ENCODE data around the gene DPPA5.

DPPA5 gene

GRCh38 chr6:73342174-73342573 lies 11.9 kb downstream of the DPPA5 start (continued):
- no peak for TF ChIP-seq ISL1 (CRISPR knock-in tag; IDR thresholded peaks at IDR 0.05)
- TF ChIP-seq ZC3H10 (CRISPR knock-in tag; IDR thresholded peaks at IDR 0.05), result no peak
- no peak for TF ChIP-seq TCF4 (CRISPR knock-in tag; IDR thresholded peaks at IDR 0.05; ENCODE audit: borderline replicate concordance)

GRCh38 chr6:73341335-73341734 lies 12.7 kb downstream of the DPPA5 start:
- no peak for ATAC-seq
- TF ChIP-seq BACH2 (CRISPR knock-in tag; IDR thresholded peaks at IDR 0.05; ENCODE audit: borderline replicate concordance), result no peak
- no peak for TF ChIP-seq PATZ1 (CRISPR knock-in tag; IDR thresholded peaks at IDR 0.05; ENCODE audit: borderline replicate concordance)
- TF ChIP-seq ZNF70 (CRISPR knock-in tag; IDR thresholded peaks at IDR 0.05), result no peak
- TF ChIP-seq ZNF8 (CRISPR knock-in tag; IDR thresholded peaks at IDR 0.05), result no peak
- no peak for TF ChIP-seq GLIS3 (CRISPR knock-in tag; IDR thresholded peaks at IDR 0.05)
- TF ChIP-seq, protein P1, sequence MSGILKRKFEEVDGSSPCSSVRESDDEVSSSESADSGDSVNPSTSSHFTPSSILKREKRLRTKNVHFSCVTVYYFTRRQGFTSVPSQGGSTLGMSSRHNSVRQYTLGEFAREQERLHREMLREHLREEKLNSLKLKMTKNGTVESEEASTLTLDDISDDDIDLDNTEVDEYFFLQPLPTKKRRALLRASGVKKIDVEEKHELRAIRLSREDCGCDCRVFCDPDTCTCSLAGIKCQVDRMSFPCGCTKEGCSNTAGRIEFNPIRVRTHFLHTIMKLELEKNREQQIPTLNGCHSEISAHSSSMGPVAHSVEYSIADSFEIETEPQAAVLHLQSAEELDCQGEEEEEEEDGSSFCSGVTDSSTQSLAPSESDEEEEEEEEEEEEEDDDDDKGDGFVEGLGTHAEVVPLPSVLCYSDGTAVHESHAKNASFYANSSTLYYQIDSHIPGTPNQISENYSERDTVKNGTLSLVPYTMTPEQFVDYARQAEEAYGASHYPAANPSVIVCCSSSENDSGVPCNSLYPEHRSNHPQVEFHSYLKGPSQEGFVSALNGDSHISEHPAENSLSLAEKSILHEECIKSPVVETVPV (CRISPR knock-in tag; IDR thresholded peaks at IDR 0.05), result no peak
- no peak for TF ChIP-seq ZFP3 (CRISPR knock-in tag; IDR thresholded peaks at IDR 0.05)
- no peak for TF ChIP-seq OSR1 (CRISPR knock-in tag; IDR thresholded peaks at IDR 0.05)

- TF ChIP-seq, protein P1 (CRISPR knock-in tag; IDR thresholded peaks at IDR 0.05), result no peak
- no peak for TF ChIP-seq TCF4 (CRISPR knock-in tag; IDR thresholded peaks at IDR 0.05; ENCODE audit: borderline replicate concordance)
- TF ChIP-seq SNAI2 (CRISPR knock-in tag; IDR thresholded peaks at IDR 0.05), result no peak
- no peak for TF ChIP-seq RARB (CRISPR knock-in tag; IDR thresholded peaks at IDR 0.05)
- no peak for TF ChIP-seq ISL1 (CRISPR knock-in tag; IDR thresholded peaks at IDR 0.05)
- no peak for TF ChIP-seq OSR1 (CRISPR knock-in tag; IDR thresholded peaks at IDR 0.05)
- no peak for TF ChIP-seq ZNF8 (CRISPR knock-in tag; IDR thresholded peaks at IDR 0.05)
- TF ChIP-seq PPARA (CRISPR knock-in tag; IDR thresholded peaks at IDR 0.05; ENCODE audit: borderline replicate concordance), result no peak
- no peak for TF ChIP-seq CSDC2 (CRISPR knock-in tag; IDR thresholded peaks at IDR 0.05)
- no peak for TF ChIP-seq TSHZ2 (CRISPR knock-in tag; IDR thresholded peaks at IDR 0.05)
- no peak for TF ChIP-seq ZC3H10 (CRISPR knock-in tag; IDR thresholded peaks at IDR 0.05)
- no peak for TF ChIP-seq ESRRG (CRISPR knock-in tag; IDR thresholded peaks at IDR 0.05)
- no peak for TF ChIP-seq ZNF565 (CRISPR knock-in tag; conservative IDR thresholded peaks at IDR 0.05; ENCODE audit: low read depth)
- no peak for TF ChIP-seq ZFP30 (CRISPR knock-in tag; IDR thresholded peaks at IDR 0.05)
- no peak for TF ChIP-seq BACH2 (CRISPR knock-in tag; IDR thresholded peaks at IDR 0.05; ENCODE audit: borderline replicate concordance)
- no peak for TF ChIP-seq TOX (CRISPR knock-in tag; IDR thresholded peaks at IDR 0.05; ENCODE audit: borderline replicate concordance)
- no peak; the same call in 2 of the 3 replicates for ATAC-seq
Observed at GRCh38 chr6:73340048-73340447, 14.0 kb downstream of the DPPA5 start.

DNA sequence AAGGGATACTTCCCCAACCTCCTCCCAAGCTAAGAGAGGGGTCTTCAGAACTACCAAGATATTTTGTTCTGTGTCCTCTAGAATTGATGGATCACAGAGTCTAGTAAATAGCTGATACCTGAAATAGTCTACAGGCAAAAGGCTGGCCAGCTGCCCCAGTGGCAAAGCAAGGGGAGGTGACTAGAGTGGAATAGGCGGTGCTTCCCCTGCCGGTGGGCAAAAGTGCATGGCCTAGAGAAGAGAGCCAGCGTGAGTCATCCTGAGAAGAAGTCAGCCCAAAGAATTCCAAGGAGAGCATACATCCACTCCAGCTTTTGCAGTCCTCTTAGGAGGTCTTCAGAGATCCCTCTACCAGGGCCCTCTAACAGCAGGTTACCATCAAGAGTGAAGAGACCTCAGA lies 14.7 kb downstream of the DPPA5 start:
- TF ChIP-seq OSR1 (CRISPR knock-in tag; IDR thresholded peaks at IDR 0.05) (no peak), RARB (CRISPR knock-in tag; IDR thresholded peaks at IDR 0.05) (no peak), GLIS3 (CRISPR knock-in tag; IDR thresholded peaks at IDR 0.05) (no peak), ZNF8 (CRISPR knock-in tag; IDR thresholded peaks at IDR 0.05) (no peak), TCF4 (CRISPR knock-in tag; IDR thresholded peaks at IDR 0.05; ENCODE audit: borderline replicate concordance) (no peak), BACH2 (CRISPR knock-in tag; IDR thresholded peaks at IDR 0.05; ENCODE audit: borderline replicate concordance) (no peak), ESRRG (CRISPR knock-in tag; IDR thresholded peaks at IDR 0.05) (no peak), ARNTL (CRISPR knock-in tag; IDR thresholded peaks at IDR 0.05; ENCODE audit: borderline replicate concordance, low read depth) (no peak), CREB5 (CRISPR knock-in tag; IDR thresholded peaks at IDR 0.05; ENCODE audit: low read depth) (no peak), TSHZ2 (CRISPR knock-in tag; IDR thresholded peaks at IDR 0.05) (no peak)
- TF ChIP-seq, protein P1 (CRISPR knock-in tag; IDR thresholded peaks at IDR 0.05), result no peak
- no peak; the same call in 1 of the 3 replicates for ATAC-seq
